ENCODE results near the gene LYZL6.

Gene LYZL6

GRCh38 chr17:35949401-35949800 is 5.9 kb upstream of the LYZL6 start:
- in situ Hi-C loops (cut with MboI; ENCODE audit: low sequenced_read_pairs) = loop anchor here (10.0 kb wide), 1 partner anchor 95 kb away; no protein-coding TSS in a partner anchor

GRCh38 chr17:35948092-35948491 is 4.6 kb upstream of the LYZL6 start:
- in situ Hi-C loops (cut with MboI; ENCODE audit: low sequenced_read_pairs) = loop anchor here (10.0 kb wide), 1 partner anchor 93 kb away; no protein-coding TSS in a partner anchor

GRCh38 chr17:35947156-35947585 is 3.7 kb upstream of the LYZL6 start:
- in situ Hi-C loops (cut with MboI; ENCODE audit: low sequenced_read_pairs) = loop anchor here (10.0 kb wide), 1 partner anchor 92 kb away; no protein-coding TSS in a partner anchor

- in situ Hi-C loops (cut with MboI; ENCODE audit: low sequenced_read_pairs) = loop anchor here (10.0 kb wide), 1 partner anchor 89 kb away; no protein-coding TSS in a partner anchor
Measured at GRCh38 chr17:35944151-35944550, 638 bp upstream of the LYZL6 start.

- in situ Hi-C loops (cut with MboI; ENCODE audit: low sequenced_read_pairs) = loop anchor here (10.0 kb wide), 1 partner anchor 88 kb away; no protein-coding TSS in a partner anchor
Measured at GRCh38 chr17:35942588-35943186, 826 bp downstream of the LYZL6 start.

- in situ Hi-C loops (cut with MboI; ENCODE audit: low sequenced_read_pairs) = loop anchor here (10.0 kb wide), 1 partner anchor 54 kb away; the partner anchor contains the start of gene CCL5
Measured at GRCh38 chr17:35938492-35938891, 5.0 kb downstream of the LYZL6 start.

GRCh38 chr17:35936063-35936462 is 7.5 kb downstream of the LYZL6 start:
- in situ Hi-C loops (cut with MboI; ENCODE audit: low sequenced_read_pairs) = loop anchor here (10.0 kb wide), 1 partner anchor 51 kb away; the partner anchor contains the start of gene CCL5

GRCh38 chr17:35934760-35935159 is 8.8 kb downstream of the LYZL6 start:
- in situ Hi-C loops (cut with MboI; ENCODE audit: low sequenced_read_pairs) = loop anchor here (10.0 kb wide), 1 partner anchor 50 kb away; the partner anchor contains the start of gene CCL5

- in situ Hi-C loops (cut with MboI; ENCODE audit: low sequenced_read_pairs) = loop anchor here (10.0 kb wide), 1 partner anchor 48 kb away; the partner anchor contains the start of gene CCL5
Measured at GRCh38 chr17:35932586-35932985, 10.9 kb downstream of the LYZL6 start.

GRCh38 chr17:35931794-35932425 is 11.6 kb downstream of the LYZL6 start:
- in situ Hi-C loops (cut with MboI; ENCODE audit: low sequenced_read_pairs) = loop anchor here (10.0 kb wide), 1 partner anchor 47 kb away; the partner anchor contains the start of gene CCL5

GRCh38 chr17:35930211-35931065 is 13.1 kb downstream of the LYZL6 start, which contains the start of gene RDM1:
Gene RDM1, minus strand, starts transcription at chr17:35930773. Its CDS starts 46 bp downstream, at chr17:35930727.
- in situ Hi-C loops (cut with MboI; ENCODE audit: low sequenced_read_pairs) = loop anchor here (10.0 kb wide), 1 partner anchor 46 kb away; the partner anchor contains the start of gene CCL5

GRCh38 chr17:35927714-35928113 is 15.8 kb downstream of the LYZL6 start:
- in situ Hi-C loops (cut with MboI; ENCODE audit: low sequenced_read_pairs) = no loop called here

- in situ Hi-C loops (cut with MboI; ENCODE audit: low sequenced_read_pairs) = no loop called here
Measured at GRCh38 chr17:35923609-35924114, 19.9 kb downstream of the LYZL6 start.

GRCh38 chr17:35920229-35920628 is 23.3 kb downstream of the LYZL6 start:
- in situ Hi-C loops (cut with MboI; ENCODE audit: low sequenced_read_pairs) = no loop called here

- in situ Hi-C loops (cut with MboI; ENCODE audit: low sequenced_read_pairs) = no loop called here
Measured at GRCh38 chr17:35918665-35919064, 24.8 kb downstream of the LYZL6 start.

- in situ Hi-C loops (cut with MboI; ENCODE audit: low sequenced_read_pairs) = no loop called here
Measured at GRCh38 chr17:35917519-35918213, 25.8 kb downstream of the LYZL6 start.

GRCh38 chr17:35915153-35915964 is 28.2 kb downstream of the LYZL6 start:
- in situ Hi-C loops (cut with MboI; ENCODE audit: low sequenced_read_pairs) = no loop called here

GRCh38 chr17:35914354-35914753 is 29.2 kb downstream of the LYZL6 start:
- in situ Hi-C loops (cut with MboI; ENCODE audit: low sequenced_read_pairs) = no loop called here

GRCh38 chr17:35913609-35914008 is 29.9 kb downstream of the LYZL6 start:
- in situ Hi-C loops (cut with MboI; ENCODE audit: low sequenced_read_pairs) = no loop called here
